Suprapubic skin (tissue), 4 donors: ENCODE results near the gene VASH1. TPM values are rescaled to one million over a fixed set of nuclear protein-coding genes. Genes with fewer than 3 reads are reported as not detected.

Experiments used
- DNase-seq, 2 donors: peaks; one replicate each; pipeline ENCODE4 v3.0.0-alpha.2; 2019; ENCODE audit warnings: low spot score in 2 of 2
- H3K27ac ChIP-seq: fragments of 200-600 bp; sonication (generic); one replicate; pipeline ENCODE4 v1.5.1; 2019
- H3K27me3 ChIP-seq: fragments of 200-600 bp; sonication (generic); one replicate; pipeline ENCODE4 v1.5.1; 2019
- H3K36me3 ChIP-seq: fragments of 200-600 bp; sonication (generic); one replicate; pipeline ENCODE4 v1.5.1; 2019
- H3K4me1 ChIP-seq: fragments of 200-600 bp; sonication (generic); one replicate; pipeline ENCODE4 v1.5.1; 2019
- H3K4me3 ChIP-seq: fragments of 200-600 bp; sonication (generic); one replicate; pipeline ENCODE4 v1.5.1; 2019; ENCODE audit warnings: mild to moderate bottlenecking
- H3K9me3 ChIP-seq: fragments of 200-600 bp; sonication (generic); one replicate; pipeline ENCODE4 v1.5.1; 2019
- CTCF ChIP-seq, 2 donors: fragments of 200-600 bp in 1 of 2; fragments of 450-650 bp in 1 of 2; sonication (generic) in 1 of 2; IDR thresholded peaks; one replicate each; pipeline ENCODE4 v1.5.1; 2016 to 2019; ENCODE audit warnings: antibody characterized with exemption in 2 of 2, mild to moderate bottlenecking in 1 of 2, moderate library complexity in 1 of 2
- EP300 ChIP-seq: sonication (generic); formaldehyde crosslinking; IDR thresholded peaks from one replicate; pipeline ENCODE4 v1.6.1; 2017; ENCODE audit warnings: antibody characterized with exemption
- POLR2A ChIP-seq, 2 donors: fragments of 450-650 bp; IDR thresholded peaks; one replicate each; pipeline ENCODE4 v1.6.1; 2017; ENCODE audit warnings: antibody characterized with exemption in 2 of 2, mild to moderate bottlenecking in 2 of 2, moderate library complexity in 2 of 2
- POLR2AphosphoS5 ChIP-seq, 3 donors: sonication (generic); formaldehyde crosslinking; IDR thresholded peaks; one replicate each; pipeline ENCODE4 v1.6.1; 2017; ENCODE audit warnings: antibody characterized with exemption in 3 of 3
- WGBS: methylation state at CpG from one replicate; pipeline ENCODE4 v1.1.5; 2018; 5-methylcytosine and 5-hydroxymethylcytosine counted together
- total RNA-seq, 4 donors: library from RNA; depleted of rRNA; stranded (reverse); fragments of >200 nt; gene quantifications; one replicate each; pipeline ENCODE4 v1.1.0, GENCODE V29; 2016

The VASH1 gene
- total RNA-seq, 4 donors from 2014 or later: 0.68 to 5.8 (median 4.1) TPM

- Histone ChIP-seq H3K4me3 (no peak overlapping the region), H3K27ac (peak overlapping the region; percentile 71), H3K27me3 (no peaks in the 10 kb centered on the region), H3K9me3 (no peaks in the 10 kb centered on the region), H3K36me3 (no peaks in the 10 kb centered on the region), H3K4me1 (peaks cover 31% of the 10 kb centered on the region)
- 34% methylated on average over 6 of the region's 8 CpGs for WGBS
- peak in 1 of 2 donors; percentile 74 for DNase-seq
- TF ChIP-seq POLR2A (IDR thresholded peaks at IDR 0.05): no peak
- TF ChIP-seq CTCF (IDR thresholded peaks at IDR 0.05): no peak
- TF ChIP-seq EP300: no peak
- TF ChIP-seq POLR2AphosphoS5 (IDR thresholded peaks at IDR 0.05): no peak
Measured at GRCh38 chr14:76773188-76773885, 12.1 kb downstream of the VASH1 start.

GRCh38 chr14:76773956-76774820 lies 12.9 kb downstream of the VASH1 start:
- H3K36me3 ChIP-seq: no peaks in the 10 kb centered on the region
- peak in 1 of 2 donors; percentile 68 for DNase-seq
- H3K4me3 ChIP-seq: no peak overlapping the region
- 84% methylated on average over 17 of the region's 18 CpGs for WGBS
- H3K27ac ChIP-seq: peak overlapping the region; percentile 45
- peaks cover 26% of the 10 kb centered on the region for H3K4me1 ChIP-seq
- no peaks in the 10 kb centered on the region for H3K9me3 ChIP-seq
- no peaks in the 10 kb centered on the region for H3K27me3 ChIP-seq
- TF ChIP-seq POLR2AphosphoS5 (IDR thresholded peaks at IDR 0.05) (no peak), CTCF (IDR thresholded peaks at IDR 0.05) (no peak), EP300 (no peak), POLR2A (IDR thresholded peaks at IDR 0.05) (no peak)

GRCh38 chr14:76774821-76775694 lies 13.8 kb downstream of the VASH1 start:
- TF ChIP-seq EP300 (no peak), POLR2AphosphoS5 (IDR thresholded peaks at IDR 0.05) (no peak), CTCF (IDR thresholded peaks at IDR 0.05) (no peak), POLR2A (IDR thresholded peaks at IDR 0.05) (no peak)
- H3K36me3 ChIP-seq: peaks cover 4% of the 10 kb centered on the region
- H3K4me1 ChIP-seq: peaks cover 30% of the 10 kb centered on the region
- no peak overlapping the region for H3K4me3 ChIP-seq
- H3K9me3 ChIP-seq: no peaks in the 10 kb centered on the region
- no peak overlapping the region for H3K27ac ChIP-seq
- WGBS: 87% methylated on average over 22 of the region's 22 CpGs
- no peaks in the 10 kb centered on the region for H3K27me3 ChIP-seq
- DNase-seq: peak in 1 of 2 donors; percentile 65

- no peaks in the 10 kb centered on the region for H3K27me3 ChIP-seq
- H3K9me3 ChIP-seq: no peaks in the 10 kb centered on the region
- H3K36me3 ChIP-seq: peaks cover 5% of the 10 kb centered on the region
- no peak overlapping the region for H3K4me3 ChIP-seq
- peak in 1 of 2 donors; percentile 77 for DNase-seq
- no peak for TF ChIP-seq POLR2AphosphoS5 (IDR thresholded peaks at IDR 0.05)
- TF ChIP-seq EP300: no peak
- no peak for TF ChIP-seq CTCF (IDR thresholded peaks at IDR 0.05)
- TF ChIP-seq POLR2A (IDR thresholded peaks at IDR 0.05): no peak
- no peak overlapping the region for H3K27ac ChIP-seq
- WGBS: 95% methylated on average over 51 of the region's 54 CpGs
- H3K4me1 ChIP-seq: peaks cover 30% of the 10 kb centered on the region
Measured at GRCh38 chr14:76775695-76776427, 14.6 kb downstream of the VASH1 start.
